Spinal cord (tissue), 10 donors: ENCODE measurements around the gene CATSPERD. TPM values are rescaled to one million over a fixed set of nuclear protein-coding genes. Genes with fewer than 3 reads are reported as not detected.
"Not testable (repeated sequence)": the region's sequence is repeated elsewhere in the genome, so short reads cannot be mapped to it uniquely, and the experiment has no call there.

ENCODE experiments used
- DNase-seq, 6 donors: peaks; one replicate each; pipeline versions ENCODE4 v3.0.0 to v3.0.0-alpha.2; 2013 to 2015; ENCODE audit warnings: low spot score in 6 of 6, low read depth in 4 of 6
- H3K27ac ChIP-seq: one replicate; pipeline ENCODE4 v1.5.1; 2013; ENCODE audit warnings: low read depth, low read length, control low read depth
- H3K27me3 ChIP-seq: one replicate; pipeline ENCODE4 v1.6.1; 2013; ENCODE audit warnings: low read length; ENCODE audit not compliant: control insufficient read depth, insufficient read depth
- H3K36me3 ChIP-seq: one replicate; pipeline ENCODE4 v1.6.1; 2013; ENCODE audit warnings: low read length; ENCODE audit not compliant: control insufficient read depth, insufficient read depth
- H3K4me1 ChIP-seq: one replicate; pipeline ENCODE4 v1.6.1; 2013; ENCODE audit warnings: low read length; ENCODE audit not compliant: control insufficient read depth, insufficient read depth
- H3K4me3 ChIP-seq: one replicate; pipeline ENCODE4 v1.5.1; 2013; ENCODE audit warnings: low read depth, low read length, control low read depth
- H3K9me3 ChIP-seq: one replicate; pipeline ENCODE4 v1.6.1; 2013; ENCODE audit warnings: low read length; ENCODE audit not compliant: control insufficient read depth, insufficient read depth
- WGBS: methylation state at CpG from one replicate; pipeline ENCODE4 v1.1.5; 2013; ENCODE audit warnings: missing lambda C conversion rate; ENCODE audit not compliant: insufficient coverage; 5-methylcytosine and 5-hydroxymethylcytosine counted together
- polyA plus RNA-seq, 2 donors: library from polyadenylated mRNA; unstranded; fragments of 120-200 nt; gene quantifications; one replicate each; pipeline ENCODE4 v1.2.1, GENCODE V29; 2013; ENCODE audit not compliant: insufficient read length in 2 of 2
- total RNA-seq, 2 donors: library from RNA; depleted of rRNA in 1 of 2; stranded (reverse); fragments of 120-200 nt in 1 of 2; fragments of >200 nt in 1 of 2; gene quantifications; one replicate each; pipeline versions ENCODE4 v1.2.3 to v1.2.4, GENCODE V29; 2013 to 2014
- donor health status: healthy.

CATSPERD gene
- total and polyA plus RNA-seq, 4 donors: 0.59 to 3.6 (median 2.8) TPM; not detected in 1

GRCh38 chr19:5711713-5712161 lies 8.7 kb upstream of the CATSPERD start:
- Histone ChIP-seq H3K4me1 (no peaks in the 10 kb centered on the region), H3K36me3 (peaks cover 67% of the 10 kb centered on the region), H3K4me3 (no peak overlapping the region), H3K27me3 (no peaks in the 10 kb centered on the region), H3K9me3 (no peaks in the 10 kb centered on the region), H3K27ac (no peak overlapping the region)
- DNase-seq: no peak
- WGBS: 92% methylated on average over 25 of the region's 25 CpGs

- Histone ChIP-seq H3K27me3 (no peaks in the 10 kb centered on the region), H3K4me3 (no peak overlapping the region), H3K36me3 (peaks cover 63% of the 10 kb centered on the region), H3K27ac (no peak overlapping the region), H3K4me1 (peaks cover 8% of the 10 kb centered on the region), H3K9me3 (no peaks in the 10 kb centered on the region)
- no peak for DNase-seq
- 94% methylated on average over 8 of the region's 9 CpGs for WGBS
Observed at GRCh38 chr19:5713228-5713627, 7.2 kb upstream of the CATSPERD start.

DNA sequence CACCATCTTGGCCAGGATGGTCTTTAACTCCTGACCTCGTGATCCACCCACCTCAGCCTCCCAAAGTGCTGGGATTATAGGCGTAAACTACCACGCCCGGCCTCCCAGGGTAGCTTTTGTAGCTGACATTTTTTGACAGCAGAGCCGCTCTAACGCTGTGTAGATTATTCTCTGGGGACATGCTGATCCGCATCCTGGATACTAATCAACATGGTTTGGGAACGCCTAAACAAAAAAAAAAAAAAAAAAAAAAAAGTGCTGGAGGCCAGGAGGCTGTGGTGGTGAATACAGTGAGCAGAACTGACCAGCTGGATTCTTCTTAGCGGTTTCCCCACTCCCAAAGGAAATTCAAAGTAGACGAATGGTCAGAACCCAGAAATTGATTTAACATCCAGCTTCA lies 5.6 kb upstream of the CATSPERD start:
- peaks cover 21% of the 10 kb centered on the region for H3K4me1 ChIP-seq
- DNase-seq: no peak
- no peak overlapping the region for H3K27ac ChIP-seq
- no peaks in the 10 kb centered on the region for H3K27me3 ChIP-seq
- H3K9me3 ChIP-seq: no peaks in the 10 kb centered on the region
- H3K36me3 ChIP-seq: peaks cover 50% of the 10 kb centered on the region
- WGBS: 88% methylated on average over 7 of the region's 10 CpGs
- no peak overlapping the region for H3K4me3 ChIP-seq

GRCh38 chr19:5717215-5717935 lies 3.1 kb upstream of the CATSPERD start:
- Histone ChIP-seq H3K36me3 (peaks cover 24% of the 10 kb centered on the region), H3K4me1 (peaks cover 29% of the 10 kb centered on the region), H3K27me3 (no peaks in the 10 kb centered on the region), H3K4me3 (no peak overlapping the region), H3K27ac (no peak overlapping the region), H3K9me3 (no peaks in the 10 kb centered on the region)
- 91% methylated on average over 5 of the region's 8 CpGs for WGBS
- no peak for DNase-seq

DNA sequence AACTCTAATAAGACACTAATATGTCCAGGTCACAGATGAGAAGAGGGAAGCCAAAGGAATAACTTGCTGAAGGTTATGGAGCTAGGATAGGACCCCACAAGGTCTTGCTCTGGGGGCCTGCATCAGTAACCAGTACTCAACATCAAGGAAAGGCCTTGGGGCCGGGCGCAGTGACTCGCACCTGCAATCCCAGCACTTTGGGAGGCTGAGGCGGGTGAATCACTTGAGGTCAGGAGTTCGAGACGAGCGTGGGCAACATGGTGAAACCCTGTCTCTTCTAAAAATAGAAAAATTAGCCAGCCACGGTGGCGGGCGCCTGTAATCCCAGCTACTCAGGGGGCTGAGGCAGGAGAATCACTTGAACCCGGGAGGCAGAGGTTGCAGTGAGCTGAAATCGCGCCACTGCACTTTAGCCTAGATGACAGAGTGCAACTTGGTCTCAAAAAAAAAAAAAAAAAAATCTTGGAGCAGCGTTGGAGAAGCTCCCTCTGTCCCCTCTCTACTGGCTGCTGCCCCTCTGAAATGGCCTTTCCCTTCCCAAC lies 2.3 kb upstream of the CATSPERD start:
- H3K9me3 ChIP-seq: no peaks in the 10 kb centered on the region
- no peak overlapping the region for H3K27ac ChIP-seq
- no peak overlapping the region for H3K4me3 ChIP-seq

DNA sequence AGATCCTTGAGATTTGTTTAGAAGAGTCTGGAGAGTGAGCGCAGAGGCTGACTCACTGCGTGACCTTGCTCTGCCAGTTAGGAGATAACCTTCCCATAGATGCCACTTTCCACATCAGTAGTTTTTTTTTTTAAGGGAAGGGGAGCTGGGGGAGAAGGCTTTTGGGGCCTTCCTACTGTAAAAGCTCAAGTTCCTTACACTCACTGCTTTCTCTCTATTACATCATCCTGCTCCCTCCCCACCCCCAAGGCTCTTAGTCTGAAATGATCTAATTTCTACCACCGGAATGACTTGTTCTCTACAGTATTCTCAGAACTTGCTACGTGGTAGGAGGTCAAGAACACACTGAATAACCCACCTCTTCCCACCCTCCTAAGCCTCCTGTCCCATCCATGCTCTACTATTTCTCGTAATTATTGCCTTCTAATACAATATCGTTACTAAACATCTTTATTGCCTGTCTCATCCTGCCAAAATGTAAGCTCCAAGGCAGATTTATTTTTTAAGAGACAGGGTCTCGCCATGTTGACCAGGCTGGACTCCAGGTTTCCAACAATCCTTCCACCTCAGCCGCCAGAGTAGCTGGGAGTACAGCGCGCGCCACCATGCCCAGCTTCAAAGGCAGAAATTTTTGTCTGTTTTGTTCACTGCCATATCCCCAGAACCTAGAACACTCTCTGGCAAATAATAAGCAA lies 1.7 kb upstream of the CATSPERD start:
- Histone ChIP-seq H3K36me3 (peaks cover 12% of the 10 kb centered on the region), H3K9me3 (no peaks in the 10 kb centered on the region), H3K4me1 (peaks cover 29% of the 10 kb centered on the region), H3K27ac (peak overlapping the region; percentile 3), H3K27me3 (no peaks in the 10 kb centered on the region), H3K4me3 (peak overlapping the region; percentile 92)
- DNase-seq: no peak
- WGBS: 20% methylated on average over 9 of the region's 11 CpGs

More for the DNA sequence above, 2.3 kb upstream of the CATSPERD start:
- 93% methylated on average over 10 of the region's 14 CpGs for WGBS
- H3K27me3 ChIP-seq: no peaks in the 10 kb centered on the region
- no peak for DNase-seq
- H3K36me3 ChIP-seq: peaks cover 17% of the 10 kb centered on the region
- peaks cover 29% of the 10 kb centered on the region for H3K4me1 ChIP-seq

DNA sequence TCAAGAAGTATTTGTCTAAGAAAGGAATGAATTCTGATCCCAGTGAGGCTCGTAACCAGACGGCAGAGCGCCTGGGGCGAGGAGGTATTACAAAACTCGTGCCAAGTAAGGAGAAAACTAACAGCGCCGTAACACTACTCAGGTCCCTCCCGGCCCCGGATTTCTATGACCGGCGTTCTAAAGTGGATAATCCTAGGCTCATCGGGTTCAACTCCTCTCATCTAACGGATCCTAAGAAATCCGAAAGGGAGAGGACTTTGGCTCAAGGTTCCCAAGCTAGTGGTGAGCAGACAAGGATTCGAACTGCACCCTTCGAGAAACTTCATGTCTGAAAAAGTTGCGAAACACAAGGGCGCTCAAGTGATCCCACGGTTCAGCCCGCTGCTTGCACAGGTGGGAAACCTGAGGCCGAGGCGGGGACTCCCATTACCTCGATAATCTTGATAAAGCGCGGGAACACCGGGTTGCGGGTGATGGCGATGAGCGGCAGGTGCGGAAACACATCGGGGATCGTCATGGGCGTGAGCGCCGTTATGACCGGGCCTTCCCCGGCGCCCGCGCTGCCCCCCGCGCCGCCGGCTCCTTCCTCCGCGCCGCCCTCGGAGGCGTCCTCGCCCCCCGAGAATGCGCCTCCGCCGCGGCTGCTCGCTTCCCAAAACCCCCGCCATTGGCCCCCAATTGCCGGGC lies 1.0 kb upstream of the CATSPERD start:
- no peak for DNase-seq
- no peaks in the 10 kb centered on the region for H3K9me3 ChIP-seq
- WGBS: under 1% methylated on average over 58 of the region's 58 CpGs

GRCh38 chr19:5727453-5728050 lies 7.1 kb downstream of the CATSPERD start:
- no peaks in the 10 kb centered on the region for H3K9me3 ChIP-seq
- H3K4me3 ChIP-seq: no peak overlapping the region
- H3K4me1 ChIP-seq: no peaks in the 10 kb centered on the region
- no peaks in the 10 kb centered on the region for H3K27me3 ChIP-seq
- no peaks in the 10 kb centered on the region for H3K36me3 ChIP-seq
- no peak overlapping the region for H3K27ac ChIP-seq
- 90% methylated on average over 2 of the region's 4 CpGs for WGBS
- DNase-seq: no peak

More for the DNA sequence above, 1.0 kb upstream of the CATSPERD start:
- Histone ChIP-seq H3K27me3 (no peaks in the 10 kb centered on the region), H3K4me1 (peaks cover 29% of the 10 kb centered on the region), H3K4me3 (peak overlapping the region; percentile 92), H3K27ac (peak overlapping the region; percentile 97), H3K36me3 (peaks cover 12% of the 10 kb centered on the region)

DNA sequence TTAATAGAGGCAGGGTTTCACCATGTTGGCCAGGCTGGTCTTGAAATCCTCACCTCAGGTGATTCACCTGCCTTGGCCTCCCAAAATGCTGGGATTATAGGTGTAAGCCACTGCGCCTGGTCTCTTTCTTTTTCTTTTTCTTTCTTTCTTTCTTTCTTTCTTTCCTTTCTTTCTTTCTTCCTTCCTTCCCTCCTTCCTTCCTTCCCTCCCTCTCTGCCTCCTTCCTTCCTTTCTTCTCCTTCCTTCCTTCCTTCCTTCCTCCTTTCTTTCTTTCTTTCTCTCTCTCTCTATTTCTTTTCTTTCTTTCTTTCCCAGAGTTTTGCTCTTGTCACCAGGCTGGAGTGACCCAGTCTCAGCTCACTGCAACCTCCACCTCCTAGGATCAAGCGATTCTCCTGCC lies 12.7 kb downstream of the CATSPERD start:
- not testable (repeated sequence) for H3K27me3 ChIP-seq, H3K9me3 ChIP-seq, H3K27ac ChIP-seq, H3K36me3 ChIP-seq, H3K4me1 ChIP-seq, DNase-seq, H3K4me3 ChIP-seq
- 95% methylated on average over 2 of the region's 2 CpGs for WGBS
